ENCODE data around the gene C1orf105. TPM values are rescaled to one million over a fixed set of nuclear protein-coding genes. Genes with fewer than 3 reads are reported as not detected.

The C1orf105 gene
- total RNA-seq, 2 experiments from 2014 or later, result not detected

GRCh38 chr1:172449585-172450523 is 29.4 kb downstream of the C1orf105 start:
- Mint-ChIP-seq H3K9me3 (no peaks in the 10 kb centered on the region), H3K36me3 (no peaks in the 10 kb centered on the region), H3K27me3 (no peaks in the 10 kb centered on the region), H3K4me3 (peak overlapping the region; percentile 36), H3K27ac (no peak overlapping the region), H3K4me1 (ENCODE audit: low read depth) (peaks cover 31% of the 10 kb centered on the region)
- DNase-seq, result peak; percentile 47
- ChIA-PET POLR2A (interaction anchor here (0.6 kb wide), 1 partner anchor 81 kb away, joined by 3 read pairs; no protein-coding TSS in a partner anchor), CTCF (interaction anchor here (0.6 to 4.4 kb wide), 13 partner anchors 9 to 753 kb away, joined by 3 to 36 read pairs (median 4); no protein-coding TSS in a partner anchor)
- intact Hi-C loops (cut with micrococcal nuclease), result loop anchor here (2.0 to 10.0 kb wide), 6 partner anchors 93 to 665 kb away; partner anchors contain the start of gene METTL13

- Mint-ChIP-seq H3K4me1 (ENCODE audit: low read depth) (peaks cover 31% of the 10 kb centered on the region), H3K36me3 (no peaks in the 10 kb centered on the region), H3K27ac (peak overlapping the region; percentile 23), H3K4me3 (peak overlapping the region; percentile 36), H3K9me3 (no peaks in the 10 kb centered on the region), H3K27me3 (no peaks in the 10 kb centered on the region)
- ChIA-PET CTCF (interaction anchor here (0.6 to 4.4 kb wide), 14 partner anchors 9 to 752 kb away, joined by 3 to 36 read pairs (median 4); no protein-coding TSS in a partner anchor), POLR2A (interaction anchor here (0.9 kb wide), 1 partner anchor 82 kb away, joined by 3 read pairs; the partner anchor contains the start of gene SUCO)
- intact Hi-C loops (cut with micrococcal nuclease), result loop anchor here (2.0 to 5.0 kb wide), 5 partner anchors 93 to 278 kb away; no protein-coding TSS in a partner anchor
- peak; percentile 16 for DNase-seq
Measured at GRCh38 chr1:172450524-172450885, 30.0 kb downstream of the C1orf105 start.

- intact Hi-C loops (cut with micrococcal nuclease), result loop anchor here (1.0 to 5.0 kb wide), 8 partner anchors 81 to 278 kb away; no protein-coding TSS in a partner anchor
- Mint-ChIP-seq H3K36me3 (no peaks in the 10 kb centered on the region), H3K27me3 (no peaks in the 10 kb centered on the region), H3K27ac (peak overlapping the region; percentile 23), H3K4me3 (peak overlapping the region; percentile 36), H3K9me3 (no peaks in the 10 kb centered on the region), H3K4me1 (ENCODE audit: low read depth) (peaks cover 31% of the 10 kb centered on the region)
- POLR2A ChIA-PET, result interaction anchor here (0.9 kb wide), 1 partner anchor 82 kb away, joined by 3 read pairs; the partner anchor contains the start of gene SUCO
- CTCF ChIA-PET, result interaction anchor here (0.7 to 4.4 kb wide), 12 partner anchors 16 to 449 kb away, joined by 3 to 36 read pairs (median 4); no protein-coding TSS in a partner anchor
- peak; percentile 29 for DNase-seq
Measured at GRCh38 chr1:172451002-172451443, 30.5 kb downstream of the C1orf105 start.

- Mint-ChIP-seq H3K4me3 (no peak overlapping the region), H3K27ac (no peak overlapping the region), H3K9me3 (no peaks in the 10 kb centered on the region), H3K36me3 (no peaks in the 10 kb centered on the region), H3K4me1 (ENCODE audit: low read depth) (peaks cover 31% of the 10 kb centered on the region), H3K27me3 (peaks cover under 1% of the 10 kb centered on the region)
- POLR2A ChIA-PET, result no interaction called here
- CTCF ChIA-PET, result interaction anchor here (2.2 to 4.4 kb wide), 3 partner anchors 9 to 274 kb away, joined by 11 to 36 read pairs (median 19); partner anchors contain the start of gene PIGC
- DNase-seq, result no peak
- intact Hi-C loops (cut with micrococcal nuclease), result loop anchor here (5.0 kb wide), 3 partner anchors 95 to 210 kb away; no protein-coding TSS in a partner anchor
Measured at GRCh38 chr1:172452536-172453152, 32.2 kb downstream of the C1orf105 start.

GRCh38 chr1:172453153-172453545 is 32.7 kb downstream of the C1orf105 start:
- no peaks in the 10 kb centered on the region for H3K9me3 Mint-ChIP-seq
- no peak overlapping the region for H3K4me3 Mint-ChIP-seq
- POLR2A ChIA-PET, result no interaction called here
- peaks cover 31% of the 10 kb centered on the region for H3K4me1 Mint-ChIP-seq (ENCODE audit: low read depth)
- DNase-seq, result no peak
- H3K27me3 Mint-ChIP-seq, result peaks cover 1% of the 10 kb centered on the region
- no peaks in the 10 kb centered on the region for H3K36me3 Mint-ChIP-seq
- intact Hi-C loops (cut with micrococcal nuclease), result loop anchor here (5.0 kb wide), 3 partner anchors 96 to 209 kb away; no protein-coding TSS in a partner anchor
- CTCF ChIA-PET, result interaction anchor here (0.5 to 4.4 kb wide), 4 partner anchors 9 to 273 kb away, joined by 3 to 36 read pairs (median 8); partner anchors contain the start of gene PIGC
- no peak overlapping the region for H3K27ac Mint-ChIP-seq

- Mint-ChIP-seq H3K4me3 (no peak overlapping the region), H3K4me1 (ENCODE audit: low read depth) (peaks cover 31% of the 10 kb centered on the region), H3K27me3 (peaks cover 1% of the 10 kb centered on the region), H3K9me3 (no peaks in the 10 kb centered on the region), H3K36me3 (no peaks in the 10 kb centered on the region), H3K27ac (no peak overlapping the region)
- ChIA-PET POLR2A (interaction anchor here (0.6 kb wide), 1 partner anchor 20 kb away, joined by 3 read pairs; no protein-coding TSS in a partner anchor), CTCF (interaction anchor here (0.5 to 2.2 kb wide), 3 partner anchors 10 to 266 kb away, joined by 3 to 11 read pairs (median 4); partner anchors contain the start of gene PIGC)
- intact Hi-C loops (cut with micrococcal nuclease), result loop anchor here (5.0 kb wide), 3 partner anchors 96 to 209 kb away; no protein-coding TSS in a partner anchor
- DNase-seq, result no peak
Measured at GRCh38 chr1:172453607-172454006, 33.1 kb downstream of the C1orf105 start.

DNA sequence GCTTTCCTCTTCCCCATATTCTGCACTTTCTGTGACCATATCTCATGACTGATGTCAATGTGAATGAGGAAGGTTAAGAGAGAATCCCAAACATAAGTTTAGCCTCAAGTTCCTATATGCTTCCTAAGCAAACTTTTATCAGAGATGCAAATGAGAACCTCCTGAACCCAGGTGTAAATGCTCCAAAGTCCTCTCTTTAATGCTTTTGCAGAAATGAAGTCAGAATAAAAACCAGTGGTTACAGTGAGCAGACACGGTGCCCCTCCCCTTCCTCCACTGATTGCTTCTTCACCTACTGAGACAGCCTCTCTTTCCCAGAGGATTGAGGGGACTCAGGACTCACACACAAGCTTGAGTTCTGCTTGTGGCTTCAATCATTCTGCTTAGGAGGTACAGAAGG is 35.0 kb downstream of the C1orf105 start:
- H3K27ac Mint-ChIP-seq, result no peak overlapping the region
- H3K4me3 Mint-ChIP-seq, result no peak overlapping the region
- H3K9me3 Mint-ChIP-seq, result no peaks in the 10 kb centered on the region
- peaks cover 1% of the 10 kb centered on the region for H3K27me3 Mint-ChIP-seq
- no peaks in the 10 kb centered on the region for H3K36me3 Mint-ChIP-seq
- POLR2A ChIA-PET, result no interaction called here
- no peak for DNase-seq
- CTCF ChIA-PET, result no interaction called here
- intact Hi-C loops (cut with micrococcal nuclease), result no loop called here
- H3K4me1 Mint-ChIP-seq (ENCODE audit: low read depth), result peaks cover 14% of the 10 kb centered on the region

DNA sequence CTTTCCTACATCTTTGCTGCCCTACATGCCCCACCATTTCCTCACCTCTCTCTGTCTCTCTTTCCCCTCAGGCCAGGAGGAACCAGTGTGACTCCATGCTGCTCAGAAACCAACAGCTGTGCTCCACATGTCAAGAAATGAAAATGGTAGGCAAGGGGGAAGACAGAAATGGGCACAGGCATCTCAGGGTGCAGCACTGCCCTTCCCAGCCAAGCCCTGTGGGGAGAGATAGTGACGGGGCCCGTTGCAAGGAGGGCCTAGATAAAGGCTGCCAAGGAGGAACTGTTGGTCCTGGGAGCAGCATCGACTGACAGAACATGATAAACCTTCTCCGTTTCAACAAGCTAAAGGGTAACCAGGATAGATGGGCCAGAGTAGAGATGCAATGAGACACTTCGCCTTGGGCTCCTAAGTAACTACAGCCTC is 35.9 kb downstream of the C1orf105 start:
- Mint-ChIP-seq H3K27ac (no peak overlapping the region), H3K9me3 (no peaks in the 10 kb centered on the region), H3K36me3 (no peaks in the 10 kb centered on the region), H3K4me3 (no peak overlapping the region), H3K4me1 (ENCODE audit: low read depth) (peaks cover 5% of the 10 kb centered on the region), H3K27me3 (peaks cover 1% of the 10 kb centered on the region)
- ChIA-PET POLR2A (no interaction called here), CTCF (interaction anchor here (1.3 kb wide), 1 partner anchor 45 kb away, joined by 3 read pairs; no protein-coding TSS in a partner anchor)
- intact Hi-C loops (cut with micrococcal nuclease), result no loop called here
- no peak for DNase-seq

DNA sequence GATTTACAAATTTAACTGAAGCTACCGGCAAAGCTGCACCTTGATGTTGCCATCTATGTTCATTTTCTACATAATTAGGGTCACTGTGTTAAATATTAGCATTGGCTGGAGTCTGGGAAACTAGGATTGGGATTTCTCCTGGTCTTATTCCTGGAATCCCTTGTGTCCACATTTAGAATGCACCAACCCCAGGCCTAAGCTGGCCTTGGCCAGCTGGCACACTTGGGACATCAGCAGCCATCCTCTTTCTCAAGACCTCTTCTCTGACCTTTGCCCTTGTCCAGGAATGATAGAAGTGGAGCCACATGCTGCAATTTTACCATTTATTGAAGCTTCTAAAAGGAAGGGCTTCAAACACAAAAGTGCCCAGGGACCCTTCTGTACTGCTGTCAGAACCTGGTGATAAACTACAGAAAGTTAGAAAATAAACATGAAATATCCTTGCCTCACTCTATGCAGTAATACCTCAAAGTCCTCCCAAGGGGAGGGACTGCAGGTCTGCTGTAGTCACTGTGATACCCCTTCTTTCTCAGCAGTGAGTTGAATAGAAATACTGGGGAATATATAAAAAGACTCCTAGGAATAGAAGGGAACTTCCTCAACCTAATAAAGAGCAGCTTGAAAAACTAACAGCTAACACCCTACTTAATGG is 37.1 kb downstream of the C1orf105 start:
- Mint-ChIP-seq H3K9me3 (no peaks in the 10 kb centered on the region), H3K36me3 (no peaks in the 10 kb centered on the region), H3K27ac (no peak overlapping the region), H3K4me1 (ENCODE audit: low read depth) (peaks cover 3% of the 10 kb centered on the region), H3K27me3 (peaks cover 1% of the 10 kb centered on the region), H3K4me3 (no peak overlapping the region)
- intact Hi-C loops (cut with micrococcal nuclease), result no loop called here
- CTCF ChIA-PET, result interaction anchor here (1.0 to 1.3 kb wide), 2 partner anchors 46 to 455 kb away, joined by 3 to 4 read pairs; no protein-coding TSS in a partner anchor
- DNase-seq, result no peak
- POLR2A ChIA-PET, result no interaction called here

GRCh38 chr1:172460177-172460576 is 39.7 kb downstream of the C1orf105 start:
- CTCF ChIA-PET, result no interaction called here
- POLR2A ChIA-PET, result no interaction called here
- H3K27ac Mint-ChIP-seq, result no peak overlapping the region

DNA sequence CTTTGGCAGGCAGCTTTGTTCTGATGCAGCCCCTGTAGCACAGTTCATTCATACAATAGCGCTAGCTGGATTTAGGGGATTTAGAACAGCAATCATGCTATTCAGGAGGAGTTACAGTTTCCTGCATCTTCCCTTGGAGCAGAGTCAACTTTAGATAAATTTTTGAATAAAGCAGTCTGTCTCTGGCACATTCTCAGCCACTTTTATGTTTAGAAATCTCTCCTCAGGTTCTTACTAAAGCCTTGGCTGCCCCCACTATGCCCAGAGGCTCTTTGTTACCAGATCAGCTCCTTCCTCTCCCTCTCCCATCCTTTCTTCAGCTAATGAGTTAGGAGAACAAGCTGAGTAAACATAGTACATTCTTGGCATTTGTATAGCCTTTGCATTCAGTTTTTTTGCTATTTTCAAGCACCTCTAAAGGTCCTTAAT is 40.4 kb downstream of the C1orf105 start:
- H3K27me3 Mint-ChIP-seq, result peaks cover 1% of the 10 kb centered on the region
- DNase-seq, result no peak
- ChIA-PET POLR2A (no interaction called here), CTCF (no interaction called here)
- intact Hi-C loops (cut with micrococcal nuclease), result no loop called here
- H3K36me3 Mint-ChIP-seq, result no peaks in the 10 kb centered on the region
- H3K9me3 Mint-ChIP-seq, result no peaks in the 10 kb centered on the region
- H3K27ac Mint-ChIP-seq, result no peak overlapping the region
- no peaks in the 10 kb centered on the region for H3K4me1 Mint-ChIP-seq (ENCODE audit: low read depth)
- no peak overlapping the region for H3K4me3 Mint-ChIP-seq

More at GRCh38 chr1:172460177-172460576, 39.7 kb downstream of the C1orf105 start:
- Mint-ChIP-seq H3K36me3 (no peaks in the 10 kb centered on the region), H3K27me3 (peaks cover 1% of the 10 kb centered on the region), H3K9me3 (no peaks in the 10 kb centered on the region), H3K4me3 (no peak overlapping the region), H3K4me1 (ENCODE audit: low read depth) (no peaks in the 10 kb centered on the region)
- intact Hi-C loops (cut with micrococcal nuclease), result no loop called here
- DNase-seq, result no peak
